WERI-Rb-1 (cell line): Measurements from ENCODE around the gene GSE1.

Experiments
- DNase-seq: peaks from one replicate; pipeline ENCODE4 v3.0.0-alpha.2; 2020
- H3K27ac ChIP-seq: fragments of 250-450 bp; sonication (Bioruptor Pico); 2 replicates; pipeline ENCODE4 v1.5.1; 2020; ENCODE audit warnings: mild to moderate bottlenecking, moderate library complexity
- H3K27me3 ChIP-seq: fragments of 250-450 bp; sonication (Bioruptor Pico); 2 replicates; pipeline ENCODE4 v1.5.1; 2021; ENCODE audit warnings: mild to moderate bottlenecking, low read depth, moderate library complexity; ENCODE audit not compliant: insufficient read depth, severe bottlenecking
- H3K36me3 ChIP-seq: fragments of 250-450 bp; sonication (Bioruptor Pico); 2 replicates; pipeline ENCODE4 v1.5.1; 2020; ENCODE audit warnings: mild to moderate bottlenecking, moderate library complexity
- H3K4me3 ChIP-seq: 2 replicates; pipeline ENCODE4 v1.5.1; 2011; ENCODE audit warnings: low read depth, mild to moderate bottlenecking, control low read depth, low read length
- H3K9me3 ChIP-seq: fragments of 250-450 bp; sonication (Bioruptor Pico); 2 replicates; pipeline ENCODE4 v1.5.1; 2021; ENCODE audit warnings: mild to moderate bottlenecking, moderate library complexity; ENCODE audit not compliant: severe bottlenecking
- TF ChIP-seq, protein P1 (sequence below): IDR thresholded peaks from 2 replicates; pipeline ENCODE4 v1.5.1; 2011; ENCODE audit warnings: low read depth, mild to moderate bottlenecking, control low read depth, inconsistent platforms, low read length

Gene GSE1

GRCh38 chr16:85594978-85595661 is 18.0 kb upstream of the GSE1 start:
- TF ChIP-seq, protein P1, sequence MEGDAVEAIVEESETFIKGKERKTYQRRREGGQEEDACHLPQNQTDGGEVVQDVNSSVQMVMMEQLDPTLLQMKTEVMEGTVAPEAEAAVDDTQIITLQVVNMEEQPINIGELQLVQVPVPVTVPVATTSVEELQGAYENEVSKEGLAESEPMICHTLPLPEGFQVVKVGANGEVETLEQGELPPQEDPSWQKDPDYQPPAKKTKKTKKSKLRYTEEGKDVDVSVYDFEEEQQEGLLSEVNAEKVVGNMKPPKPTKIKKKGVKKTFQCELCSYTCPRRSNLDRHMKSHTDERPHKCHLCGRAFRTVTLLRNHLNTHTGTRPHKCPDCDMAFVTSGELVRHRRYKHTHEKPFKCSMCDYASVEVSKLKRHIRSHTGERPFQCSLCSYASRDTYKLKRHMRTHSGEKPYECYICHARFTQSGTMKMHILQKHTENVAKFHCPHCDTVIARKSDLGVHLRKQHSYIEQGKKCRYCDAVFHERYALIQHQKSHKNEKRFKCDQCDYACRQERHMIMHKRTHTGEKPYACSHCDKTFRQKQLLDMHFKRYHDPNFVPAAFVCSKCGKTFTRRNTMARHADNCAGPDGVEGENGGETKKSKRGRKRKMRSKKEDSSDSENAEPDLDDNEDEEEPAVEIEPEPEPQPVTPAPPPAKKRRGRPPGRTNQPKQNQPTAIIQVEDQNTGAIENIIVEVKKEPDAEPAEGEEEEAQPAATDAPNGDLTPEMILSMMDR, result no peak
- no peak for DNase-seq
- Histone ChIP-seq H3K9me3 (no peaks in the 10 kb centered on the region), H3K27me3 (no peaks in the 10 kb centered on the region), H3K27ac (peak overlapping the region; percentile 81), H3K4me3 (no peak overlapping the region), H3K36me3 (peaks cover 3% of the 10 kb centered on the region; the same call in 1 of the 2 replicates)

GRCh38 chr16:85595812-85596502 is 17.2 kb upstream of the GSE1 start:
- H3K36me3 ChIP-seq, result peaks cover 3% of the 10 kb centered on the region; the same call in 1 of the 2 replicates
- no peak for DNase-seq
- H3K27ac ChIP-seq, result no peak overlapping the region
- TF ChIP-seq, protein P1, result no peak
- no peaks in the 10 kb centered on the region for H3K27me3 ChIP-seq
- no peaks in the 10 kb centered on the region for H3K9me3 ChIP-seq
- no peak overlapping the region for H3K4me3 ChIP-seq

DNA sequence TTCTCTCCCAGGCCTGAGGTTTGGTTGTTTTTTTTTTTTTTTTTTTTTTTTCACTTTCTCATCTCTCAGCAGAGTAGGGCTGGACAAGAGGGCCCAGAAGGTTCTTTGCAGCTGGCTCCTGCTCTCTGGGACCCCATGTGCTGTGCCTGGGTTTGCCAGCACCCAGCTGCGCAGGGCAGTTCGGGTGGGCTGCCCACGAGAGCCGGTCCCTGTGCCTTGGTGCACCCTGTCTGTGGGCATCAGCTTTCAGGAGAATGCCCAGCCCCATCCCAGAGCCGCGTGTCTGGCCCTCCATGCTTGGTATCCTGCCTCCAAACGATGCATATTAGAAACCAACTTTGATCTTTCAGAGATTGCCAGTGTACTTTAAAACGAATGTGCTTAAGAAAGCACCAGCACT is 15.0 kb upstream of the GSE1 start:
- no peak overlapping the region for H3K4me3 ChIP-seq
- DNase-seq, result no peak
- no peak overlapping the region for H3K27ac ChIP-seq
- H3K9me3 ChIP-seq, result no peaks in the 10 kb centered on the region
- H3K36me3 ChIP-seq, result peaks cover 3% of the 10 kb centered on the region; the same call in 1 of the 2 replicates
- H3K27me3 ChIP-seq, result no peaks in the 10 kb centered on the region
- TF ChIP-seq, protein P1, result no peak

DNA sequence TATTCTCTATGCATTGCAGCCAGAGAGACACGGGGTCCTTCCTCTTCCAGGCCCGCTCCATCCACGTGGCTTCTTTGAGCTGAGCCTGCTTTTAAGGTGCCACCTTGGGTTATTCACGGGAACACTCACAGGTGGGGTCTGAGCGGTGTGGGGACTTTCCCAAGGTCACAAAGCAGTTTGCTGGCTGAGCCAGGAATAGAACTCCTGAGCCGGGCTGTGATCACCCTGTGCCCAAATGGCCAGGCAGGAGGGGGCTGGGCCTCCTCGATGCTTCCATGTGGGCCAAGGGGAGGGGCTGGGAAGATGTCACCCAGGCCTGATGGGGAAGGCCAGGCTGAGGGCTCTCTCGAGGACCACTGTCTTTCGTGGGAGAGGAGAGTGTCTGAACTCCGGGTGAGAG is 13.0 kb upstream of the GSE1 start:
- DNase-seq, result no peak
- H3K9me3 ChIP-seq, result no peaks in the 10 kb centered on the region
- H3K27ac ChIP-seq, result no peak overlapping the region; the same call in 1 of the 2 replicates
- TF ChIP-seq, protein P1, result no peak
- H3K27me3 ChIP-seq, result no peaks in the 10 kb centered on the region
- no peak overlapping the region for H3K4me3 ChIP-seq
- peaks cover 3% of the 10 kb centered on the region; the same call in 1 of the 2 replicates for H3K36me3 ChIP-seq

DNA sequence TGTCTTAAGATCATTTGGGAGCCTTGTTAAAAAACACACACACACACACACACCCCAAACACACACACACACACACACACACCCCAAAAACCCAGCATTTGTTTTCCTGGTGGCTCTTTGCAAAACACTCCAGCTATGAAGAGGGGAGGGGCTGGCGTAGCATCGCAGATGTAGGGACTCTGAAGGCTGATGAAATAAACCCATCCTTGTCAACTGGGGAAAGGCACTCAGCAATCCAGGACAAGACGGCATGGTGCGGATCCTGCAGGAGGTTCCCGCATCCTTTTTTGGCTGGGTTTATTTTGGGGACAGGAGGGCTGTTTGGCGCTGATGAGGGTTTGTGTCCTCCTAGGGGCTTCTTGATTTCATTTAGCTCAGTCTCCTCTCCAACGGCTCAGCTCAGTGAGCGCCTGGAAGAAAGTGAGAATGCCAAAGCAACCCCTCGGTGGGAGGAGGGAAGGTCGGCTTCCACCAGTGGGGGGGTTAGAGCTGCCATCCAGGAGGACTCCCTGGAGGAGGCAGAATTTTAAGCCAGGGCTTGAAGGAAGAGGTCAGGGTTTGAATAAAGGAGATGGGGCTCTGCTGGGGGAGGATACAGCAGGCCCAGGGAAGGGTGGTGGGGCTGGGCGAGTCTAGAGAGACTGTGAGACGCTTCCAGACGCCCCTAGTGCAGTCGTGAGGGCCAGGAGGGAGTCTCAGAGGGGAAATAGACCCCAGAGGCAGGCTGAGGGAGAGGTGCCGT is 12.4 kb upstream of the GSE1 start:
- no peak overlapping the region; the same call in 1 of the 2 replicates for H3K27ac ChIP-seq

More for the DNA sequence above, 12.4 kb upstream of the GSE1 start:
- no peak for DNase-seq
- Histone ChIP-seq H3K27me3 (no peaks in the 10 kb centered on the region), H3K9me3 (no peaks in the 10 kb centered on the region), H3K4me3 (no peak overlapping the region), H3K36me3 (peaks cover 3% of the 10 kb centered on the region; the same call in 1 of the 2 replicates)
- TF ChIP-seq, protein P1, result no peak
